HEK293 (cell line): ENCODE results near the gene BCL11B.
A peak's percentile ranks its signal among the peaks of the same experiment; 100 is the strongest.

Experiments used
- EGR2 ChIP-seq: fragments of 450-650 bp; formaldehyde crosslinking; IDR thresholded peaks from 2 replicates; pipeline ENCODE4 v1.5.1; 2016; ENCODE audit warnings: low read depth, missing biosample characterization, missing genetic modification characterization
- GFI1B ChIP-seq: fragments of 450-650 bp; formaldehyde crosslinking; IDR thresholded peaks from 2 replicates; pipeline ENCODE4 v1.5.1; 2016; ENCODE audit warnings: missing biosample characterization, missing genetic modification characterization
- GLI2 ChIP-seq: fragments of 450-650 bp; formaldehyde crosslinking; IDR thresholded peaks from 2 replicates; pipeline ENCODE4; 2017; ENCODE audit warnings: missing biosample characterization, missing genetic modification characterization, low read depth, borderline replicate concordance
- KLF1 ChIP-seq: fragments of 450-650 bp; formaldehyde crosslinking; IDR thresholded peaks from 2 replicates; pipeline ENCODE4 v1.5.1; 2016; ENCODE audit warnings: missing biosample characterization, missing genetic modification characterization
- KLF10 ChIP-seq: fragments of 450-650 bp; IDR thresholded peaks from 2 replicates; pipeline ENCODE4 v1.5.1; 2018; ENCODE audit warnings: missing biosample characterization, mild to moderate bottlenecking, missing genetic modification characterization
- KLF7 ChIP-seq: fragments of 450-650 bp; formaldehyde crosslinking; IDR thresholded peaks from 2 replicates; pipeline ENCODE4 v1.5.1; 2016; ENCODE audit warnings: missing biosample characterization, missing genetic modification characterization, borderline replicate concordance
- RBAK ChIP-seq: fragments of 450-650 bp; formaldehyde crosslinking; IDR thresholded peaks from 2 replicates; pipeline ENCODE4 v1.5.1; 2016; ENCODE audit warnings: missing biosample characterization, missing genetic modification characterization
- SP2 ChIP-seq: fragments of 450-650 bp; formaldehyde crosslinking; IDR thresholded peaks from 2 replicates; pipeline ENCODE4 v1.5.1; 2016; ENCODE audit warnings: missing biosample characterization, missing genetic modification characterization
- SP7 ChIP-seq: fragments of 450-650 bp; formaldehyde crosslinking; IDR thresholded peaks from 2 replicates; pipeline ENCODE4 v1.5.1; 2016; ENCODE audit warnings: missing biosample characterization, missing genetic modification characterization
- ZIC2 ChIP-seq: fragments of 450-650 bp; formaldehyde crosslinking; IDR thresholded peaks from 2 replicates; pipeline ENCODE4 v1.5.1; 2016; ENCODE audit warnings: missing biosample characterization, missing genetic modification characterization
- ZNF133 ChIP-seq: fragments of 450-650 bp; formaldehyde crosslinking; IDR thresholded peaks from 2 replicates; pipeline ENCODE4 v1.5.1; 2016; ENCODE audit warnings: missing biosample characterization, missing genetic modification characterization
- ZNF146 ChIP-seq: fragments of 450-650 bp; formaldehyde crosslinking; IDR thresholded peaks from 2 replicates; pipeline ENCODE4 v1.5.1; 2016; ENCODE audit warnings: missing biosample characterization, missing genetic modification characterization
- ZNF155 ChIP-seq: fragments of 450-650 bp; formaldehyde crosslinking; IDR thresholded peaks from 2 replicates; pipeline ENCODE4 v1.5.1; 2016; ENCODE audit warnings: missing biosample characterization, missing genetic modification characterization
- ZNF157 ChIP-seq: fragments of 450-650 bp; formaldehyde crosslinking; IDR thresholded peaks from 2 replicates; pipeline ENCODE4 v1.5.1; 2016; ENCODE audit warnings: missing biosample characterization, missing genetic modification characterization
- ZNF211 ChIP-seq: fragments of 450-650 bp; formaldehyde crosslinking; IDR thresholded peaks from 2 replicates; pipeline ENCODE4 v1.5.1; 2016; ENCODE audit warnings: low read depth, missing biosample characterization, missing genetic modification characterization
- ZNF280C ChIP-seq: fragments of 450-650 bp; formaldehyde crosslinking; IDR thresholded peaks from 2 replicates; pipeline ENCODE4 v1.5.1; 2016; ENCODE audit warnings: missing biosample characterization, missing genetic modification characterization
- ZNF311 ChIP-seq: fragments of 450-650 bp; formaldehyde crosslinking; IDR thresholded peaks from 2 replicates; pipeline ENCODE4 v1.5.1; 2017; ENCODE audit warnings: missing biosample characterization, missing genetic modification characterization, borderline replicate concordance
- ZNF335 ChIP-seq: fragments of 450-650 bp; formaldehyde crosslinking; conservative IDR thresholded peaks from 2 replicates; pipeline ENCODE4 v1.5.1; 2016; ENCODE audit warnings: missing biosample characterization, missing genetic modification characterization
- ZNF449 ChIP-seq: fragments of 450-650 bp; formaldehyde crosslinking; IDR thresholded peaks from 2 replicates; pipeline ENCODE4 v1.5.1; 2017; ENCODE audit warnings: missing biosample characterization, mild to moderate bottlenecking, missing genetic modification characterization, moderate library complexity
- ZNF510 ChIP-seq: fragments of 450-650 bp; formaldehyde crosslinking; IDR thresholded peaks from 2 replicates; pipeline ENCODE4 v1.5.1; 2018; ENCODE audit warnings: mild to moderate bottlenecking, missing genetic modification characterization, missing biosample characterization; ENCODE audit not compliant: insufficient replicate concordance
- ZNF529 ChIP-seq: fragments of 450-650 bp; formaldehyde crosslinking; IDR thresholded peaks from 2 replicates; pipeline ENCODE4 v1.5.1; 2017; ENCODE audit warnings: missing genetic modification characterization, missing biosample characterization; ENCODE audit not compliant: insufficient replicate concordance
- ZNF544 ChIP-seq: fragments of 450-650 bp; formaldehyde crosslinking; IDR thresholded peaks from 2 replicates; pipeline ENCODE4 v1.5.0; 2017; ENCODE audit warnings: missing biosample characterization, missing genetic modification characterization
- ZNF610 ChIP-seq: fragments of 450-650 bp; formaldehyde crosslinking; IDR thresholded peaks from 2 replicates; pipeline ENCODE4 v1.5.1; 2016; ENCODE audit warnings: missing biosample characterization, missing genetic modification characterization, borderline replicate concordance
- ZNF621 ChIP-seq: fragments of 450-650 bp; formaldehyde crosslinking; IDR thresholded peaks from 2 replicates; pipeline ENCODE4 v1.5.1; 2017; ENCODE audit warnings: missing biosample characterization, missing genetic modification characterization
- ZNF660 ChIP-seq: fragments of 450-650 bp; IDR thresholded peaks from 2 replicates; pipeline ENCODE4 v1.5.1; 2018; ENCODE audit warnings: missing biosample characterization, mild to moderate bottlenecking, missing genetic modification characterization
- ZNF677 ChIP-seq: fragments of 450-650 bp; IDR thresholded peaks from 2 replicates; pipeline ENCODE4 v1.5.0; 2018; ENCODE audit warnings: missing biosample characterization, mild to moderate bottlenecking, missing genetic modification characterization, moderate library complexity
- ZNF777 ChIP-seq: fragments of 450-650 bp; formaldehyde crosslinking; IDR thresholded peaks from 2 replicates; pipeline ENCODE4 v1.5.1; 2017; ENCODE audit warnings: missing biosample characterization, missing genetic modification characterization, borderline replicate concordance
- ZNF785 ChIP-seq: fragments of 450-650 bp; formaldehyde crosslinking; IDR thresholded peaks from 2 replicates; pipeline ENCODE4 v1.5.1; 2016; ENCODE audit warnings: missing biosample characterization, missing genetic modification characterization
- ZNF843 ChIP-seq: fragments of 450-650 bp; formaldehyde crosslinking; IDR thresholded peaks from 2 replicates; pipeline ENCODE4 v1.5.1; 2016; ENCODE audit warnings: missing biosample characterization, missing genetic modification characterization
- ZSCAN16 ChIP-seq: fragments of 450-650 bp; formaldehyde crosslinking; IDR thresholded peaks from 2 replicates; pipeline ENCODE4 v1.5.1; 2016; ENCODE audit warnings: missing biosample characterization, missing genetic modification characterization
- ZXDB ChIP-seq: fragments of 450-650 bp; formaldehyde crosslinking; IDR thresholded peaks from 2 replicates; pipeline ENCODE4 v1.5.1; 2016; ENCODE audit warnings: missing biosample characterization, missing genetic modification characterization
- TF ChIP-seq, protein P1 (sequence below): fragments of 450-650 bp; formaldehyde crosslinking; IDR thresholded peaks from 2 replicates; pipeline ENCODE4 v1.5.1; 2017; ENCODE audit warnings: missing biosample characterization, missing genetic modification characterization
- TF ChIP-seq, protein P2 (sequence below): fragments of 450-650 bp; formaldehyde crosslinking; IDR thresholded peaks from 2 replicates; pipeline ENCODE4 v1.5.1; 2016; ENCODE audit warnings: missing biosample characterization, missing genetic modification characterization

Gene BCL11B

GRCh38 chr14:99215277-99215676 is 56.7 kb downstream of the BCL11B start (continued):
- TF ChIP-seq KLF10 (tag by site-specific recombination) (peak; percentile 72), SP2 (tag by site-specific recombination) (no peak), KLF1 (no peak), ZNF280C (tag by site-specific recombination) (no peak), ZXDB (tag by site-specific recombination) (peak; percentile 57), GFI1B (tag by site-specific recombination) (no peak), ZNF610 (tag by site-specific recombination) (no peak), ZNF510 (tag by site-specific recombination) (no peak), ZNF677 (tag by site-specific recombination) (no peak), ZNF449 (tag by site-specific recombination) (peak; percentile 60; the same call in 1 of the 2 replicates), ZNF211 (no peak), ZNF660 (tag by site-specific recombination) (no peak), ZNF544 (tag by site-specific recombination) (no peak), GLI2 (peak; percentile 17; the same call in 1 of the 2 replicates), ZNF843 (tag by site-specific recombination) (peak; percentile 69), ZIC2 (tag by site-specific recombination) (peak; percentile 72), ZNF155 (tag by site-specific recombination) (no peak), ZNF621 (tag by site-specific recombination) (no peak), ZSCAN16 (tag by site-specific recombination) (no peak), RBAK (no peak), ZNF157 (tag by site-specific recombination) (no peak), ZNF146 (no peak), ZNF777 (tag by site-specific recombination) (no peak), ZNF311 (tag by site-specific recombination) (no peak), ZNF133 (tag by site-specific recombination) (no peak), ZNF529 (tag by site-specific recombination) (no peak), ZNF785 (tag by site-specific recombination) (no peak), SP7 (no peak), KLF7 (no peak), EGR2 (tag by site-specific recombination) (no peak), ZNF335 (tag by site-specific recombination) (no peak)
- TF ChIP-seq, protein P1, sequence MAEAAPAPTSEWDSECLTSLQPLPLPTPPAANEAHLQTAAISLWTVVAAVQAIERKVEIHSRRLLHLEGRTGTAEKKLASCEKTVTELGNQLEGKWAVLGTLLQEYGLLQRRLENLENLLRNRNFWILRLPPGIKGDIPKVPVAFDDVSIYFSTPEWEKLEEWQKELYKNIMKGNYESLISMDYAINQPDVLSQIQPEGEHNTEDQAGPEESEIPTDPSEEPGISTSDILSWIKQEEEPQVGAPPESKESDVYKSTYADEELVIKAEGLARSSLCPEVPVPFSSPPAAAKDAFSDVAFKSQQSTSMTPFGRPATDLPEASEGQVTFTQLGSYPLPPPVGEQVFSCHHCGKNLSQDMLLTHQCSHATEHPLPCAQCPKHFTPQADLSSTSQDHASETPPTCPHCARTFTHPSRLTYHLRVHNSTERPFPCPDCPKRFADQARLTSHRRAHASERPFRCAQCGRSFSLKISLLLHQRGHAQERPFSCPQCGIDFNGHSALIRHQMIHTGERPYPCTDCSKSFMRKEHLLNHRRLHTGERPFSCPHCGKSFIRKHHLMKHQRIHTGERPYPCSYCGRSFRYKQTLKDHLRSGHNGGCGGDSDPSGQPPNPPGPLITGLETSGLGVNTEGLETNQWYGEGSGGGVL (tag by site-specific recombination) = no peak
- TF ChIP-seq, protein P2, sequence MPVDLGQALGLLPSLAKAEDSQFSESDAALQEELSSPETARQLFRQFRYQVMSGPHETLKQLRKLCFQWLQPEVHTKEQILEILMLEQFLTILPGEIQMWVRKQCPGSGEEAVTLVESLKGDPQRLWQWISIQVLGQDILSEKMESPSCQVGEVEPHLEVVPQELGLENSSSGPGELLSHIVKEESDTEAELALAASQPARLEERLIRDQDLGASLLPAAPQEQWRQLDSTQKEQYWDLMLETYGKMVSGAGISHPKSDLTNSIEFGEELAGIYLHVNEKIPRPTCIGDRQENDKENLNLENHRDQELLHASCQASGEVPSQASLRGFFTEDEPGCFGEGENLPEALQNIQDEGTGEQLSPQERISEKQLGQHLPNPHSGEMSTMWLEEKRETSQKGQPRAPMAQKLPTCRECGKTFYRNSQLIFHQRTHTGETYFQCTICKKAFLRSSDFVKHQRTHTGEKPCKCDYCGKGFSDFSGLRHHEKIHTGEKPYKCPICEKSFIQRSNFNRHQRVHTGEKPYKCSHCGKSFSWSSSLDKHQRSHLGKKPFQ (tag by site-specific recombination) = 0 out of 2 replicates have a peak, but pooled peaks have one; percentile 43
